ENCODE data around the gene SMIM38. TPM values are rescaled to one million over a fixed set of nuclear protein-coding genes. Genes with fewer than 3 reads are reported as not detected.

The SMIM38 gene
- total RNA-seq, result 0.11 and 0.39 TPM in 2 replicates

GRCh38 chr11:69155302-69156234, at the start of gene SMIM38:
SMIM38 (plus strand) TSS chr11:69155935; CDS start chr11:69157847, 1,912 bp downstream.

Other genes with a start within 250 kb of the SMIM38 start
- gene MRGPRD, start 174.9 kb upstream of the SMIM38 start, total RNA-seq, result not detected in 2 replicates
- 26.2 and 43.4 TPM in 2 replicates for gene MRGPRF, start 142.7 kb upstream of the SMIM38 start, total RNA-seq
- gene TPCN2, start 107.0 kb upstream of the SMIM38 start, total RNA-seq, result 14.1 and 20.6 TPM in 2 replicates
- gene MYEOV, start 138.2 kb downstream of the SMIM38 start, total RNA-seq, result 0.39 and 1.1 TPM in 2 replicates

Measured in articular chondrocyte of knee joint (primary cell).